GM12878 (cell line): ENCODE data around the gene ZFP1. TPM values are rescaled to one million over a fixed set of nuclear protein-coding genes. Genes with fewer than 3 reads are reported as not detected.

Experiments used
- ATAC-seq: fragments of 200-7000 bp; cut with Tn5 transposase; 3 replicates; pipeline ENCODE4 v1.9.1; 2020; ENCODE audit warnings: mild to moderate bottlenecking, moderate library complexity
- BruUV-seq: library from RNA; stranded (reverse); fragments of 400-500 nt; replicated peaks from 2 replicates; lab custom pipeline; 2021; lab: Mats Ljungman, UMichigan
- CTCF ChIA-PET: fragments of 300-600 bp; sonication (Branson Sonifier 250); formaldehyde crosslinking; extraction: SDS; loops from one replicate; lab custom pipeline; 2021; ENCODE audit warnings: inconsistent platforms; lab: Yijun Ruan, JAX
- POLR2A ChIA-PET: fragments of 350-600 bp; formaldehyde crosslinking; extraction: SDS; loops from one replicate; lab custom pipeline; 2021; ENCODE audit warnings: inconsistent platforms; lab: Charles Lee
- RAD21 ChIA-PET: fragments of 300-600 bp; sonication (Branson Sonifier 250); formaldehyde crosslinking; loops from one replicate; lab custom pipeline; 2023; ENCODE audit warnings: antibody characterized with exemption; ENCODE audit not compliant: unreplicated experiment; lab: Charles Lee
- SMC1A ChIA-PET: fragments of 300-600 bp; sonication (Branson Sonifier 250); formaldehyde crosslinking; loops from one replicate; lab custom pipeline; 2023; ENCODE audit not compliant: unreplicated experiment, uncharacterized antibody; lab: Charles Lee
- DNase-seq: peaks from one replicate; pipeline ENCODE4 v3.0.0-alpha.2; 2011; ENCODE audit warnings: low read depth, low spot score
- FAIRE-seq: peaks from 3 replicates; lab custom pipeline; 2011; peaks lifted over from hg19 to GRCh38; lab: Jason Lieb, UNC
- H2AFZ ChIP-seq: 2 replicates; pipeline ENCODE4 v1.6.0; 2011; ENCODE audit warnings: low read depth, low read length, control low read depth; ENCODE audit not compliant: control insufficient read depth
- H3K27ac ChIP-seq: 2 replicates; pipeline ENCODE4 v1.5.1; 2011; ENCODE audit warnings: control low read depth; ENCODE audit not compliant: control insufficient read depth, insufficient read depth
- H3K27me3 ChIP-seq, 2 experiments: replicated peaks in 1 of 2; 2 replicates each; pipeline versions ENCODE4 v1.6.0 to v1.6.1; 2011; ENCODE audit warnings: low read length in 1 of 2; ENCODE audit not compliant: control insufficient read depth in 2 of 2, insufficient read depth in 2 of 2
- H3K36me3 ChIP-seq, 2 experiments: 2 replicates each; pipeline ENCODE4 v1.5.1; 2011; ENCODE audit warnings: low read length in 1 of 2; ENCODE audit not compliant: control insufficient read depth in 2 of 2, insufficient read depth in 2 of 2
- H3K4me1 ChIP-seq: 2 replicates; pipeline ENCODE4 v1.6.1; 2011; ENCODE audit warnings: mild to moderate bottlenecking, low read length, moderate library complexity, mixed read lengths; ENCODE audit not compliant: control insufficient read depth, insufficient read depth
- H3K4me2 ChIP-seq: 2 replicates; pipeline ENCODE4 v1.6.0; 2011; ENCODE audit warnings: control low read depth; ENCODE audit not compliant: control insufficient read depth, insufficient read depth
- H3K4me3 ChIP-seq: fragments of 200-600 bp; sonication (generic); 2 replicates; pipeline ENCODE4 v1.5.1; 2016
- H3K79me2 ChIP-seq: 2 replicates; pipeline ENCODE4 v1.6.0; 2011; ENCODE audit warnings: low read length; ENCODE audit not compliant: control insufficient read depth, insufficient read depth
- H3K9ac ChIP-seq: 2 replicates; pipeline ENCODE4 v1.8.0; 2011; ENCODE audit warnings: low read length, control low read depth, mixed read lengths; ENCODE audit not compliant: control insufficient read depth, insufficient read depth
- H3K9me3 ChIP-seq: replicated peaks from 3 replicates; pipeline ENCODE4 v1.5.1; 2011; ENCODE audit warnings: mild to moderate bottlenecking, low read length; ENCODE audit not compliant: control insufficient read depth, insufficient read depth
- H4K20me1 ChIP-seq: 2 replicates; pipeline ENCODE4 v1.6.0; 2011; ENCODE audit not compliant: control insufficient read depth, insufficient read depth
- BCL11A ChIP-seq: IDR thresholded peaks from 2 replicates; pipeline ENCODE4 v1.6.1; 2011; ENCODE audit warnings: low read depth, low read length
- CBFB ChIP-seq: IDR thresholded peaks from 2 replicates; pipeline ENCODE4 v1.6.1; 2016; ENCODE audit warnings: antibody characterized with exemption, low read depth
- CBX3 ChIP-seq: fragments of 200-600 bp; sonication (generic); IDR thresholded peaks from 2 replicates; pipeline ENCODE4 v1.6.1; 2016; ENCODE audit warnings: low read depth, borderline replicate concordance
- FOXM1 ChIP-seq: IDR thresholded peaks from 2 replicates; pipeline ENCODE4 v1.6.1; 2012; ENCODE audit warnings: low read depth, mild to moderate bottlenecking, inconsistent platforms, low read length, moderate library complexity
- HDGF ChIP-seq: fragments of 450-650 bp; IDR thresholded peaks from 2 replicates; pipeline ENCODE4 v1.6.1; 2016; ENCODE audit warnings: antibody characterized with exemption
- HSF1 ChIP-seq: fragments of 150-350 bp; IDR thresholded peaks from 2 replicates; pipeline ENCODE4 v1.6.1; 2014; ENCODE audit warnings: mild to moderate bottlenecking, low read depth, low read length
- NFIC ChIP-seq: IDR thresholded peaks from 2 replicates; pipeline ENCODE4 v1.6.1; 2012; ENCODE audit warnings: low read depth, mild to moderate bottlenecking, inconsistent platforms, low read length, moderate library complexity
- NFYA ChIP-seq: IDR thresholded peaks from 2 replicates; pipeline ENCODE4 v1.6.1; 2011; ENCODE audit warnings: low read depth, mild to moderate bottlenecking, low read length, improper control_type of control experiment, borderline replicate concordance
- NKRF ChIP-seq: fragments of 450-650 bp; conservative IDR thresholded peaks from 2 replicates; pipeline ENCODE4 v1.6.1; 2017; ENCODE audit warnings: mild to moderate bottlenecking, moderate library complexity
- NR2F1 ChIP-seq: fragments of 450-650 bp; conservative IDR thresholded peaks from 2 replicates; pipeline ENCODE4 v1.6.1; 2017; ENCODE audit warnings: mild to moderate bottlenecking
- PAX5 ChIP-seq: IDR thresholded peaks from 2 replicates; pipeline ENCODE4 v1.6.1; 2011; ENCODE audit warnings: low read depth, low read length, borderline replicate concordance
- POLR2A ChIP-seq: IDR thresholded peaks from 2 replicates; pipeline ENCODE4 v1.6.1; 2011; ENCODE audit warnings: low read depth, mild to moderate bottlenecking, low read length
- RAD21 ChIP-seq: IDR thresholded peaks from 2 replicates; pipeline ENCODE4 v1.6.1; 2011; ENCODE audit warnings: mild to moderate bottlenecking, low read depth, low read length, moderate library complexity; ENCODE audit not compliant: insufficient read depth
- TBL1XR1 ChIP-seq: IDR thresholded peaks from 2 replicates; pipeline ENCODE4 v1.6.1; 2012; ENCODE audit warnings: low read depth, low read length, improper control_type of control experiment
- TCF3 ChIP-seq: IDR thresholded peaks from 2 replicates; pipeline ENCODE4 v1.6.1; 2012; ENCODE audit warnings: low read depth, mild to moderate bottlenecking, low read length, borderline replicate concordance; ENCODE audit not compliant: insufficient read depth
- TCF7 ChIP-seq: IDR thresholded peaks from 2 replicates; pipeline ENCODE4 v1.6.1; 2014; ENCODE audit warnings: antibody characterized with exemption, borderline replicate concordance
- YBX1 ChIP-seq: fragments of 450-650 bp; IDR thresholded peaks from 2 replicates; pipeline ENCODE4 v1.6.1; 2016; ENCODE audit warnings: antibody characterized with exemption
- ZNF384 ChIP-seq: IDR thresholded peaks from 2 replicates; pipeline ENCODE4 v1.6.1; 2012; ENCODE audit warnings: low read depth, mild to moderate bottlenecking, low read length, improper control_type of control experiment, borderline replicate concordance
- WGBS: methylation state at CpG from one replicate; pipeline ENCODE4 v1.1.6; 2016; ENCODE audit warnings: low lambda C conversion rate; ENCODE audit not compliant: insufficient replicate concordance, insufficient coverage; ENCODE audit errors: missing lambda C conversion rate; 5-methylcytosine and 5-hydroxymethylcytosine counted together
- in situ Hi-C: fragments of 300-500 bp; cut with MboI; formaldehyde crosslinking; loops from 9 replicates; pipeline ENCODE4 v1.14.3; 2018; ENCODE audit warnings: mixed read lengths
- intact Hi-C: fragments of 100-400 bp; cut with micrococcal nuclease; formaldehyde crosslinking; loops from one replicate; pipeline ENCODE4 v1.14.2; 2022; ENCODE audit not compliant: unreplicated experiment
- polyA plus RNA-seq, 11 experiments: library from polyadenylated mRNA; depleted of rRNA in 4 of 11; unstranded in 6 of 11; stranded (reverse) in 5 of 11; fragments of >200 nt; fragmentation: Nextera tagmentation in 4 of 11; fragmentation: Illumina TruSeq in 1 of 11; extraction: Ambion mirVana in 4 of 11; extraction: Trizol in 1 of 11; gene quantifications; 1 replicate in 1 of 11; 2 replicates in 10 of 11; pipeline versions ENCODE4 v1.2.1 to v1.2.3, GENCODE V29; 2011 to 2016; ENCODE audit warnings: inconsistent platforms in 2 of 11, missing spikeins in 2 of 11, low read depth in 1 of 11
- total RNA-seq, 4 experiments: library from RNA; depleted of rRNA in 3 of 4; stranded (reverse); fragments of >200 nt in 3 of 4; fragmentation: Illumina TruSeq in 1 of 4; extraction: Trizol in 1 of 4; gene quantifications; 2 replicates each; pipeline versions ENCODE4 v1.2.1 to v1.2.3, GENCODE V29; 2013 to 2021

ZFP1 gene
- total and polyA plus RNA-seq, 10 of the 15 experiments (the other 5 are each of a cell fraction or from before 2014, with no cell fraction given): 3.5 to 17.6 (median 14.7) TPM

- TF ChIP-seq NFIC (no peak), TCF7 (no peak), TCF3 (no peak)
Observed at GRCh38 chr16:75195811-75196790, 47.8 kb downstream of the ZFP1 start (continued).

GRCh38 chr16:75196836-75197235 lies 48.5 kb downstream of the ZFP1 start:
- H3K9ac ChIP-seq: no peak overlapping the region
- H4K20me1 ChIP-seq: no peaks in the 10 kb centered on the region
- H3K27me3 ChIP-seq: peaks cover 1 to 4% of the 10 kb centered on the region in 2 experiments
- no peak overlapping the region for H2AFZ ChIP-seq
- H3K4me3 ChIP-seq: no peak overlapping the region
- SMC1A ChIA-PET: interaction anchor here (0.6 to 5.2 kb wide), 8 partner anchors 9 to 577 kb away, joined by 3 to 52 read pairs (median 3); no protein-coding TSS in a partner anchor
- H3K79me2 ChIP-seq: no peaks in the 10 kb centered on the region
- no TSS peak for BruUV-seq
- WGBS: 42% methylated on average over 9 of the region's 9 CpGs
- in situ Hi-C loops: no loop called here
- CTCF ChIA-PET: interaction anchor here (2.1 to 7.9 kb wide), 6 partner anchors 35 to 268 kb away, joined by 4 to 170 read pairs (median 66); partner anchors contain the start of gene TMEM170A
- DNase-seq (no peak), ATAC-seq (no peak), FAIRE-seq (no peak)
- POLR2A ChIA-PET: interaction anchor here (1.5 kb wide), 1 partner anchor 20 kb away, joined by 3 read pairs; no protein-coding TSS in a partner anchor
- peaks cover 3% of the 10 kb centered on the region; the same call in 1 of the 2 replicates for H3K4me1 ChIP-seq
- no peak overlapping the region for H3K27ac ChIP-seq
- no peaks in the 10 kb centered on the region for H3K9me3 ChIP-seq
- no peak overlapping the region for H3K4me2 ChIP-seq
- RAD21 ChIA-PET: interaction anchor here (0.9 to 1.9 kb wide), 6 partner anchors 183 to 353 kb away, joined by 3 to 4 read pairs (median 4); no protein-coding TSS in a partner anchor
- H3K36me3 ChIP-seq: no peaks in the 10 kb centered on the region
- intact Hi-C loops: loop anchor here (5.0 kb wide), 2 partner anchors 35 to 385 kb away; no protein-coding TSS in a partner anchor
- TF ChIP-seq TBL1XR1: no peak
- no peak for TF ChIP-seq HSF1
- TF ChIP-seq YBX1: no peak
- no peak for TF ChIP-seq NFYA
- TF ChIP-seq PAX5: no peak
- TF ChIP-seq NR2F1: no peak
- no peak for TF ChIP-seq NKRF
- TF ChIP-seq CBFB: no peak
- no peak for TF ChIP-seq HDGF
- TF ChIP-seq FOXM1: no peak
- no peak for TF ChIP-seq BCL11A
- no peak for TF ChIP-seq CBX3
- TF ChIP-seq ZNF384: no peak
- no peak for TF ChIP-seq POLR2A
- TF ChIP-seq RAD21: no peak
